H1 (cell line): Measurements from ENCODE around the gene IFNL1. TPM values are rescaled to one million over a fixed set of nuclear protein-coding genes. Genes with fewer than 3 reads are reported as not detected.

Experiments used
- ASH2L ChIP-seq: fragments of 200-600, 300-600 bp; sonication (generic); IDR thresholded peaks from one replicate; pipeline ENCODE4 v1.7.1; 2017; ENCODE audit warnings: low read length
- CEBPB ChIP-seq: IDR thresholded peaks from 2 replicates; pipeline ENCODE4 v1.6.1; 2012; ENCODE audit warnings: low read depth, low read length
- EP300 ChIP-seq, 2 experiments: IDR thresholded peaks; 1 replicate in 1 of 2; 2 replicates in 1 of 2; pipeline ENCODE4 v1.6.1; 2011 to 2012; ENCODE audit warnings: low read depth in 2 of 2, low read length in 2 of 2, mild to moderate bottlenecking in 2 of 2, borderline replicate concordance in 1 of 2, inconsistent platforms in 1 of 2, moderate library complexity in 1 of 2
- GABPA ChIP-seq: IDR thresholded peaks from 2 replicates; pipeline ENCODE4 v1.6.1; 2011; ENCODE audit warnings: mild to moderate bottlenecking, low read length, moderate library complexity, borderline replicate concordance; ENCODE audit not compliant: insufficient read depth
- HDAC2 ChIP-seq, 2 experiments: fragments of 300-600 bp in 1 of 2; sonication (generic) in 1 of 2; IDR thresholded peaks; 2 replicates each; pipeline ENCODE4 v1.6.1; 2011 to 2012; ENCODE audit warnings: low read depth in 2 of 2, low read length in 2 of 2, mild to moderate bottlenecking in 2 of 2, moderate library complexity in 2 of 2, borderline replicate concordance in 1 of 2, inconsistent platforms in 1 of 2
- KDM5A ChIP-seq: fragments of 200-600 bp; IDR thresholded peaks from 2 replicates; pipeline ENCODE4 v1.7.1; 2012; ENCODE audit warnings: mild to moderate bottlenecking, low read length, inconsistent platforms, mixed read lengths
- NRF1 ChIP-seq: IDR thresholded peaks from 2 replicates; pipeline ENCODE4 v1.6.1; 2011; ENCODE audit warnings: mild to moderate bottlenecking, low read depth, low read length, improper control_type of control experiment
- RXRA ChIP-seq: IDR thresholded peaks from 2 replicates; pipeline ENCODE4 v1.6.1; 2011; ENCODE audit warnings: low read depth, mild to moderate bottlenecking, low read length, moderate library complexity; ENCODE audit not compliant: insufficient read depth
- YY1 ChIP-seq: IDR thresholded peaks from 2 replicates; pipeline ENCODE4 v1.6.1; 2011; ENCODE audit warnings: low read depth, mild to moderate bottlenecking, low read length
- polyA plus RNA-seq, 7 experiments: library from polyadenylated mRNA; depleted of rRNA in 3 of 7; stranded (reverse) in 5 of 7; unstranded in 2 of 7; fragments of >200 nt in 5 of 7; fragments of 200-250 nt in 2 of 7; gene quantifications; 1 replicate in 5 of 7; 2 replicates in 1 of 7; 4 replicates in 1 of 7; pipeline versions ENCODE4 v1.2.1 to v1.2.3, GENCODE V29; 2011 to 2013; ENCODE audit warnings: missing spikeins in 2 of 7, mixed read lengths in 2 of 7
- total RNA-seq: library from RNA; stranded (reverse); fragmentation: NEBNext Ultra II Directional; extraction: Animal tissue kit (Norgen Biotek cat#: 25700); gene quantifications from 2 replicates; pipeline ENCODE4 v1.2.1, GENCODE V29; 2021
- TF ChIP-seq, protein P1 (sequence below): fragments of 300-600 bp; sonication (generic); IDR thresholded peaks from 2 replicates; pipeline ENCODE4 v1.7.1; 2012; ENCODE audit warnings: low read length, moderate library complexity, mild to moderate bottlenecking, inconsistent platforms; ENCODE audit not compliant: insufficient replicate concordance

The IFNL1 gene
- total and polyA plus RNA-seq, 2 of the 8 experiments (the other 6 are each of a cell fraction or from before 2014, with no cell fraction given): not detected

DNA sequence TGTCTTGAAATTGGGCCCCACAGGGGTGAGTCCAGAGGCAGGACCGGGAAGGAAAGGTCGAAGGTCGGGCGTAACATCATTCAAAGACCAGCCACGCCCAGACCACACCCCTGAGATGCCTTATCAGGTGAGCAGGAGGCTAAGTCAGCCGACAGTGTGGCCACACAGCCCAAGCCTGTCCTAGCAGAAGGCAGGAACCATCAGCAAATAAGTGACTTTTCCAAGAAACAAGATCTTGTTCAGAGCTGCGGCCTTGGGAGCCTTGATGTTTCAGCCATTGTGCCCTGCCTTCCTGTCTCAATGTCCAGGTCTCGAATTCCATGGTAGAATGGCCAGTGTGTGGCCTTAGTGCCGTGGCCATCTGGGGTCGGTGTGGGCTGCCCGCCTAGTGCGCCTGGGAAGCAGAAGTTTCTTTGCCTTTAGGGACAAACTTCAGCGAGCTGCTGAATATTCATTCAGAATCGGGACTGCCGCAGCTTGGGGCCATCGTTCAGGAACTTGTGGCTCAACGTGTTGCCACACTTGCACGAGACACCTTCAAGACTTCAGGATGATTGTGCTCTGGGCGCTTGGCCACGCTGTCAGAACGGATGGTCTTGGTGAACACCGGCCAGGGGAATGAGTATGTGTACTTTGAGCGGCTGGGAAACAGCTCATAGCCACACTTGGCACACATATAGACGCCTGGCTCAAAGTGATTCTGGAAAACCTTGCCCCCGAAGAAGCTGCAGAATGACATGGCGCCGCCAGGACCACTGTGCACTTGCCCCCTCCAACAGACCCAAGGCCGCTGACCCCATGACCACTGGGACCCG lies 41.5 kb upstream of the IFNL1 start (continued):
- TF ChIP-seq, protein P1, sequence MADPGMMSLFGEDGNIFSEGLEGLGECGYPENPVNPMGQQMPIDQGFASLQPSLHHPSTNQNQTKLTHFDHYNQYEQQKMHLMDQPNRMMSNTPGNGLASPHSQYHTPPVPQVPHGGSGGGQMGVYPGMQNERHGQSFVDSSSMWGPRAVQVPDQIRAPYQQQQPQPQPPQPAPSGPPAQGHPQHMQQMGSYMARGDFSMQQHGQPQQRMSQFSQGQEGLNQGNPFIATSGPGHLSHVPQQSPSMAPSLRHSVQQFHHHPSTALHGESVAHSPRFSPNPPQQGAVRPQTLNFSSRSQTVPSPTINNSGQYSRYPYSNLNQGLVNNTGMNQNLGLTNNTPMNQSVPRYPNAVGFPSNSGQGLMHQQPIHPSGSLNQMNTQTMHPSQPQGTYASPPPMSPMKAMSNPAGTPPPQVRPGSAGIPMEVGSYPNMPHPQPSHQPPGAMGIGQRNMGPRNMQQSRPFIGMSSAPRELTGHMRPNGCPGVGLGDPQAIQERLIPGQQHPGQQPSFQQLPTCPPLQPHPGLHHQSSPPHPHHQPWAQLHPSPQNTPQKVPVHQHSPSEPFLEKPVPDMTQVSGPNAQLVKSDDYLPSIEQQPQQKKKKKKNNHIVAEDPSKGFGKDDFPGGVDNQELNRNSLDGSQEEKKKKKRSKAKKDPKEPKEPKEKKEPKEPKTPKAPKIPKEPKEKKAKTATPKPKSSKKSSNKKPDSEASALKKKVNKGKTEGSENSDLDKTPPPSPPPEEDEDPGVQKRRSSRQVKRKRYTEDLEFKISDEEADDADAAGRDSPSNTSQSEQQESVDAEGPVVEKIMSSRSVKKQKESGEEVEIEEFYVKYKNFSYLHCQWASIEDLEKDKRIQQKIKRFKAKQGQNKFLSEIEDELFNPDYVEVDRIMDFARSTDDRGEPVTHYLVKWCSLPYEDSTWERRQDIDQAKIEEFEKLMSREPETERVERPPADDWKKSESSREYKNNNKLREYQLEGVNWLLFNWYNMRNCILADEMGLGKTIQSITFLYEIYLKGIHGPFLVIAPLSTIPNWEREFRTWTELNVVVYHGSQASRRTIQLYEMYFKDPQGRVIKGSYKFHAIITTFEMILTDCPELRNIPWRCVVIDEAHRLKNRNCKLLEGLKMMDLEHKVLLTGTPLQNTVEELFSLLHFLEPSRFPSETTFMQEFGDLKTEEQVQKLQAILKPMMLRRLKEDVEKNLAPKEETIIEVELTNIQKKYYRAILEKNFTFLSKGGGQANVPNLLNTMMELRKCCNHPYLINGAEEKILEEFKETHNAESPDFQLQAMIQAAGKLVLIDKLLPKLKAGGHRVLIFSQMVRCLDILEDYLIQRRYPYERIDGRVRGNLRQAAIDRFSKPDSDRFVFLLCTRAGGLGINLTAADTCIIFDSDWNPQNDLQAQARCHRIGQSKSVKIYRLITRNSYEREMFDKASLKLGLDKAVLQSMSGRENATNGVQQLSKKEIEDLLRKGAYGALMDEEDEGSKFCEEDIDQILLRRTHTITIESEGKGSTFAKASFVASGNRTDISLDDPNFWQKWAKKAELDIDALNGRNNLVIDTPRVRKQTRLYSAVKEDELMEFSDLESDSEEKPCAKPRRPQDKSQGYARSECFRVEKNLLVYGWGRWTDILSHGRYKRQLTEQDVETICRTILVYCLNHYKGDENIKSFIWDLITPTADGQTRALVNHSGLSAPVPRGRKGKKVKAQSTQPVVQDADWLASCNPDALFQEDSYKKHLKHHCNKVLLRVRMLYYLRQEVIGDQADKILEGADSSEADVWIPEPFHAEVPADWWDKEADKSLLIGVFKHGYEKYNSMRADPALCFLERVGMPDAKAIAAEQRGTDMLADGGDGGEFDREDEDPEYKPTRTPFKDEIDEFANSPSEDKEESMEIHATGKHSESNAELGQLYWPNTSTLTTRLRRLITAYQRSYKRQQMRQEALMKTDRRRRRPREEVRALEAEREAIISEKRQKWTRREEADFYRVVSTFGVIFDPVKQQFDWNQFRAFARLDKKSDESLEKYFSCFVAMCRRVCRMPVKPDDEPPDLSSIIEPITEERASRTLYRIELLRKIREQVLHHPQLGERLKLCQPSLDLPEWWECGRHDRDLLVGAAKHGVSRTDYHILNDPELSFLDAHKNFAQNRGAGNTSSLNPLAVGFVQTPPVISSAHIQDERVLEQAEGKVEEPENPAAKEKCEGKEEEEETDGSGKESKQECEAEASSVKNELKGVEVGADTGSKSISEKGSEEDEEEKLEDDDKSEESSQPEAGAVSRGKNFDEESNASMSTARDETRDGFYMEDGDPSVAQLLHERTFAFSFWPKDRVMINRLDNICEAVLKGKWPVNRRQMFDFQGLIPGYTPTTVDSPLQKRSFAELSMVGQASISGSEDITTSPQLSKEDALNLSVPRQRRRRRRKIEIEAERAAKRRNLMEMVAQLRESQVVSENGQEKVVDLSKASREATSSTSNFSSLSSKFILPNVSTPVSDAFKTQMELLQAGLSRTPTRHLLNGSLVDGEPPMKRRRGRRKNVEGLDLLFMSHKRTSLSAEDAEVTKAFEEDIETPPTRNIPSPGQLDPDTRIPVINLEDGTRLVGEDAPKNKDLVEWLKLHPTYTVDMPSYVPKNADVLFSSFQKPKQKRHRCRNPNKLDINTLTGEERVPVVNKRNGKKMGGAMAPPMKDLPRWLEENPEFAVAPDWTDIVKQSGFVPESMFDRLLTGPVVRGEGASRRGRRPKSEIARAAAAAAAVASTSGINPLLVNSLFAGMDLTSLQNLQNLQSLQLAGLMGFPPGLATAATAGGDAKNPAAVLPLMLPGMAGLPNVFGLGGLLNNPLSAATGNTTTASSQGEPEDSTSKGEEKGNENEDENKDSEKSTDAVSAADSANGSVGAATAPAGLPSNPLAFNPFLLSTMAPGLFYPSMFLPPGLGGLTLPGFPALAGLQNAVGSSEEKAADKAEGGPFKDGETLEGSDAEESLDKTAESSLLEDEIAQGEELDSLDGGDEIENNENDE: no peak
- TF ChIP-seq YY1 (no peak), GABPA (no peak), NRF1 (no peak), HDAC2 (IDR thresholded peaks at IDR 0.05; ENCODE audit: borderline replicate concordance in 1 of 2, low read depth in 2 of 2, low read length in 2 of 2) (no peak), KDM5A (no peak), EP300 (IDR thresholded peaks at IDR 0.05; ENCODE audit: borderline replicate concordance in 1 of 2, low read depth in 2 of 2, low read length in 2 of 2) (no peak), RXRA (no peak), CEBPB (no peak), ASH2L (no peak)
